ENCODE results near the gene CFAP20DC. TPM values are rescaled to one million over a fixed set of nuclear protein-coding genes. Genes with fewer than 3 reads are reported as not detected.

Gene CFAP20DC
- total and polyA plus RNA-seq, 2 of the 4 experiments (the other 2 are of a cell fraction), result 1.2 to 1.6 TPM

GRCh38 chr3:58779934-58780333, 269.9 kb downstream of the CFAP20DC start:
- H2BK5ac ChIP-seq (ENCODE audit: low read depth, low read length, poor library complexity, severe bottlenecking), result no peak overlapping the region
- dilution Hi-C loops (cut with HindIII; ENCODE audit: low sequenced_read_pairs, unreplicated experiment) (no loop called here), intact Hi-C loops (cut with micrococcal nuclease) (no loop called here), in situ Hi-C loops (cut with MboI; ENCODE audit: low sequenced_read_pairs) (no loop called here)
- H3K9ac ChIP-seq (ENCODE audit: low read depth, low read length), result no peak overlapping the region
- no peaks in the 10 kb centered on the region for H3K27me3 ChIP-seq (ENCODE audit: control insufficient read depth, insufficient read depth, low read length)
- H3K79me1 ChIP-seq (ENCODE audit: low read depth in 1 of 2, low read length in 2 of 2), result no peaks in the 10 kb centered on the region
- CTCF ChIA-PET, result no interaction called here
- no peak for DNase-seq
- H2AK5ac ChIP-seq (ENCODE audit: low read depth, low read length), result no peak overlapping the region
- H2AK9ac ChIP-seq (replicated peaks; ENCODE audit: low read depth, low read length, poor library complexity), result no peak overlapping the region
- no peak overlapping the region for H4K91ac ChIP-seq (ENCODE audit: insufficient read depth, low read depth, low read length)
- POLR2A ChIA-PET (ENCODE audit: unreplicated experiment), result no interaction called here
- H3K9me3 ChIP-seq (ENCODE audit: control insufficient read depth, insufficient read depth, low read length), result 0 out of 2 replicates have a peak, but pooled peaks cover 3% of the 10 kb centered on the region
- no TSS peak for BruUV-seq (replicated peaks)
- no peak for ATAC-seq (ENCODE audit: low read depth)
- no peak for TF ChIP-seq FOS (IDR thresholded peaks at IDR 0.05; ENCODE audit: low read depth, low read length)
- no peak for TF ChIP-seq RAD21 (IDR thresholded peaks at IDR 0.05; ENCODE audit: low read length)
- TF ChIP-seq MAFK (IDR thresholded peaks at IDR 0.05; ENCODE audit: low read depth, low read length), result no peak
- no peak for TF ChIP-seq BHLHE40 (IDR thresholded peaks at IDR 0.05; ENCODE audit: low read depth, low read length)
- TF ChIP-seq CEBPB (IDR thresholded peaks at IDR 0.05; ENCODE audit: low read depth, low read length), result no peak
- TF ChIP-seq, protein P1, sequence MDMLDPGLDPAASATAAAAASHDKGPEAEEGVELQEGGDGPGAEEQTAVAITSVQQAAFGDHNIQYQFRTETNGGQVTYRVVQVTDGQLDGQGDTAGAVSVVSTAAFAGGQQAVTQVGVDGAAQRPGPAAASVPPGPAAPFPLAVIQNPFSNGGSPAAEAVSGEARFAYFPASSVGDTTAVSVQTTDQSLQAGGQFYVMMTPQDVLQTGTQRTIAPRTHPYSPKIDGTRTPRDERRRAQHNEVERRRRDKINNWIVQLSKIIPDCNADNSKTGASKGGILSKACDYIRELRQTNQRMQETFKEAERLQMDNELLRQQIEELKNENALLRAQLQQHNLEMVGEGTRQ (IDR thresholded peaks at IDR 0.05; ENCODE audit: low read depth, low read length), result no peak
- TF ChIP-seq RFX5 (IDR thresholded peaks at IDR 0.05; ENCODE audit: low read depth, low read length), result no peak
- TF ChIP-seq, protein P2, sequence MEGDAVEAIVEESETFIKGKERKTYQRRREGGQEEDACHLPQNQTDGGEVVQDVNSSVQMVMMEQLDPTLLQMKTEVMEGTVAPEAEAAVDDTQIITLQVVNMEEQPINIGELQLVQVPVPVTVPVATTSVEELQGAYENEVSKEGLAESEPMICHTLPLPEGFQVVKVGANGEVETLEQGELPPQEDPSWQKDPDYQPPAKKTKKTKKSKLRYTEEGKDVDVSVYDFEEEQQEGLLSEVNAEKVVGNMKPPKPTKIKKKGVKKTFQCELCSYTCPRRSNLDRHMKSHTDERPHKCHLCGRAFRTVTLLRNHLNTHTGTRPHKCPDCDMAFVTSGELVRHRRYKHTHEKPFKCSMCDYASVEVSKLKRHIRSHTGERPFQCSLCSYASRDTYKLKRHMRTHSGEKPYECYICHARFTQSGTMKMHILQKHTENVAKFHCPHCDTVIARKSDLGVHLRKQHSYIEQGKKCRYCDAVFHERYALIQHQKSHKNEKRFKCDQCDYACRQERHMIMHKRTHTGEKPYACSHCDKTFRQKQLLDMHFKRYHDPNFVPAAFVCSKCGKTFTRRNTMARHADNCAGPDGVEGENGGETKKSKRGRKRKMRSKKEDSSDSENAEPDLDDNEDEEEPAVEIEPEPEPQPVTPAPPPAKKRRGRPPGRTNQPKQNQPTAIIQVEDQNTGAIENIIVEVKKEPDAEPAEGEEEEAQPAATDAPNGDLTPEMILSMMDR (conservative IDR thresholded peaks at IDR 0.05; ENCODE audit: low read depth, low read length), result no peak
- TF ChIP-seq CHD1 (IDR thresholded peaks at IDR 0.05; ENCODE audit: low read depth, low read length), result no peak
- TF ChIP-seq MAZ (IDR thresholded peaks at IDR 0.05; ENCODE audit: borderline replicate concordance, low read depth, low read length), result no peak
- TF ChIP-seq RCOR1 (IDR thresholded peaks at IDR 0.05; ENCODE audit: insufficient replicate concordance, low read length), result no peak
- no peak for TF ChIP-seq ELK1 (IDR thresholded peaks at IDR 0.05; ENCODE audit: borderline replicate concordance, low read depth, low read length)
- TF ChIP-seq NFE2L2 (IDR thresholded peaks at IDR 0.05; ENCODE audit: low read depth, low read length), result no peak
- TF ChIP-seq POLR2A (IDR thresholded peaks at IDR 0.05; ENCODE audit: low read depth, low read length), result no peak
- TF ChIP-seq SMC3 (IDR thresholded peaks at IDR 0.05; ENCODE audit: low read depth, low read length), result no peak
- no peak for TF ChIP-seq MXI1 (IDR thresholded peaks at IDR 0.05; ENCODE audit: borderline replicate concordance, low read depth, low read length)
- no peak overlapping the region for H4K5ac ChIP-seq (ENCODE audit: low read depth, low read length)
- H3K14ac ChIP-seq (replicated peaks; ENCODE audit: low read depth, low read length), result no peak overlapping the region
- H3K4me2 ChIP-seq (ENCODE audit: low read depth, low read length), result no peak overlapping the region
- no peak overlapping the region for H3K56ac ChIP-seq (ENCODE audit: extremely low read depth, insufficient read depth, low read length)
- H2BK15ac ChIP-seq (ENCODE audit: low read depth, low read length), result no peak overlapping the region
- H2BK20ac ChIP-seq (ENCODE audit: low read depth, low read length), result no peak overlapping the region
- H3K4me1 ChIP-seq (ENCODE audit: control insufficient read depth, insufficient read depth, low read length), result no peaks in the 10 kb centered on the region
- no peak overlapping the region for H3K18ac ChIP-seq (ENCODE audit: low read depth, low read length)
- H3K4me3 ChIP-seq (ENCODE audit: insufficient read depth, low read depth, low read length), result no peak overlapping the region
- no peaks in the 10 kb centered on the region for H3K9me1 ChIP-seq (ENCODE audit: insufficient read depth, low read length)
- H2BK120ac ChIP-seq (ENCODE audit: low read depth, low read length), result no peak overlapping the region
- no peak overlapping the region for H3K23ac ChIP-seq (ENCODE audit: low read depth, low read length)
- H3K4ac ChIP-seq (ENCODE audit: low read depth, low read length), result no peak overlapping the region
- H4K20me1 ChIP-seq (ENCODE audit: insufficient read depth, low read length), result no peaks in the 10 kb centered on the region
- H3K36me3 ChIP-seq (ENCODE audit: control insufficient read depth, insufficient read depth, low read length), result no peaks in the 10 kb centered on the region
- H4K8ac ChIP-seq (ENCODE audit: low read depth in 2 of 2, low read length in 2 of 2), result no peak overlapping the region
- H2AFZ ChIP-seq (replicated peaks; ENCODE audit: low read length, poor library complexity), result no peak overlapping the region
- H3K27ac ChIP-seq (ENCODE audit: insufficient read depth, low read length), result no peak overlapping the region
